HG03558 (cell line): ENCODE measurements around the gene ZCCHC24.
"Not testable (repeated sequence)": the region's sequence is repeated elsewhere in the genome, so short reads cannot be mapped to it uniquely, and the experiment has no call there.

Source experiments
- ATAC-seq: cut with Tn5 transposase; IDR thresholded peaks from one replicate; pipeline ENCODE4 v1.9.1; 2021; ENCODE audit warnings: moderate number of reproducible peaks; ENCODE audit not compliant: unreplicated experiment; ENCODE audit errors: extremely low read depth

The ZCCHC24 gene

DNA sequence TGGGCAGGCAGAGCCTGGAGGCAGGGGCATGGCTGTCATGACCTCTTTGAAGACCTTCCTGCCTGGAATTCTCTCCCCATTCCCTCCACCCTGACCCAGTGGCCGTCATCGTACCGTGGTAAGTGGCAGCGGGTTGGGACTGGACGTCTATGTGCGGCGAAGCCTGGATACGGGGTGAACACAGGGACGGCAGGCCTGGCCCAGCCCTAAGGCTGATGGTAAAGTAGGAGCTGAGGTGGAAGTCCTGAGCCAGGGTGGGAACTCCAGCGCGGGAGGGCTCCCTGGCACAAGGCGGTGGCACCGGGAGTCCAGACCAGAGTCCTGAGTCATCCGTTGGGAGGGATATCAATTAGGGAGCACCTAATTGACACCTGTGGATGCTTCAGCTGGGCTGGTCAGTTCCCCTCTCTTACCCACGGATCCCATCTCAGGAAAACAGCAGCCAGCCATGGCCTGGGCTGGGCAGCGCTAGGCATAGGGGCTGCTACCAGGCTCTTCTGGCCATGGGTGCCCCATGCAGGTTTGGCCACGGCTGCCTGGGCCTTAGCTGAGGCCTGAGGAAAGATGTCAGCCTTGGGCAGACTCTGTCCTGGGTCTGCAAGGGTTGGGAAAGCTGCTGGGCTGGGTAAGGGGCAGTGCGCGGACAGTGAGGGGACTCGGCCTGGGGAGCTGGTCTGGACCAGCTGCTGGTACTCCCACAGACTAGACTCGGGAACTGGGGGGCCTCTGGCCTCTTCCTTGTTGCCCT lies 94.8 kb downstream of the ZCCHC24 start:
- no peak for ATAC-seq

DNA sequence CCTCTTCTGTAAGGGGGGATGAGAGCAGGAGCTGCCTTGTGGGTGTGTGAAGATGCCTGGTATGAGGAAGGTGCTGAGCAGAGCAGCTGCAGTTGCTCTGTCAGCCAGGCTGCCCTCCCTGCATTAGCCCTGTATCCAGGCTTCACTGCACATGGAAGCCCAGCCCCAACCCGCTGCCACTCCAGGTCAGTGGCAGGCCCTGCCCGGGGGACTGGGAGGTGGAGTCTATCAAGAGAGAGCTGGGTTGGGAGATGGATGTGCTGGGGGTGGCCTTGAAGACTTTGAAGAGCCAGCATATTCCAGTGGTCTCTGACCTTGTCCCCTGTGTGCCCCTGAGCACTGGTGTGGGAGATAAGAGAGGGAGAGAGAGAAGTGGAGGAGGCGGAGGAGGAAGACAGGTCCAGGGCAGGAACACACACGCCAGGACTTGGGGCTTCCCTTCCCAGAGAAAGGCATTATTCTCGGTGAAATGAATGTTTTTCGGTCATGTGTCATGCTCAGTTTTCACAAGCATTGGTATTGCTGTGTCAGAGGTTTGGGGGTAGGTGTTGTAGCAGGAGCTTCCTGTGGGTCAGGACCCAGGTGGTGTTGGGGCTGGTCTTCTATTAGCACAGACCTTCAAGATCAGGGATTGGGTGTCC lies 95.5 kb downstream of the ZCCHC24 start:
- no peak for ATAC-seq

DNA sequence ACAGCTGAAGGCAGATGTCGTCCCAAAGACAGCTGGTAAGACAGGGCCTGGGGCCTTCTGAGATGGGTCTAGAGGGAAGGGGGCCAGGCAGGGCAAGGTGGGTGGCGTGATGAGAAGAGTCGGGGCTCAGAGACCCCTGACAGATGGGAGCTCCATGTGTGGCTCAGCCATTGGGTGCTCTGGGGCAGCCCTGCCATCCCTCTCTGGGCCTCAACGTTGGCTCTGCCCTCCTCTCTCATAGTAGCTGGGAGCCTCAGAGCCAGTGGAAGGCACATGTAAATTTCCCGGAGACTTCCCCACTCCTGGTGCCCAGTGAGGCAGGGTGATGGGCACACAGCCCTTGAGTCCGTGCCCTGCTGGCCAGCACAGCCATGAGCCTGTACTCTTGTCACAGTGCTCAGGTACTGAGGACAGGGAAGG lies 96.3 kb downstream of the ZCCHC24 start:
- ATAC-seq, result no peak

DNA sequence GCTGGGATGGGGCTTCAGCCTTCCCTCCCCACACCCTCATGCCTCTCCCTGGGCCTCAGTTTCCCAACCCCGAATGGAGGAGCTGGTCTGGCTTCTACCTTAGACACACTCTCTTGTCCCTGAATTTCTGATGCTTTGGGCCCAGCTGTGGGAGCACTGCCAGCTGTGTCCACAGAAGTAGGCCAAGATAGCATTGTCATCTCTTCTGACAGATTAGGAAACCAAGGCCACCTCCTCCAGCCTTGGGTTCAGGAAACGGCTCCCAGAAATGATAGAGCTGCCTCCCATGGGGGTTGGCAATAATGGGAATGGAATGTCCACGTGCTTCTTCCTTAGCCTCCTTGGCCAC lies 96.8 kb downstream of the ZCCHC24 start:
- ATAC-seq, result no peak

DNA sequence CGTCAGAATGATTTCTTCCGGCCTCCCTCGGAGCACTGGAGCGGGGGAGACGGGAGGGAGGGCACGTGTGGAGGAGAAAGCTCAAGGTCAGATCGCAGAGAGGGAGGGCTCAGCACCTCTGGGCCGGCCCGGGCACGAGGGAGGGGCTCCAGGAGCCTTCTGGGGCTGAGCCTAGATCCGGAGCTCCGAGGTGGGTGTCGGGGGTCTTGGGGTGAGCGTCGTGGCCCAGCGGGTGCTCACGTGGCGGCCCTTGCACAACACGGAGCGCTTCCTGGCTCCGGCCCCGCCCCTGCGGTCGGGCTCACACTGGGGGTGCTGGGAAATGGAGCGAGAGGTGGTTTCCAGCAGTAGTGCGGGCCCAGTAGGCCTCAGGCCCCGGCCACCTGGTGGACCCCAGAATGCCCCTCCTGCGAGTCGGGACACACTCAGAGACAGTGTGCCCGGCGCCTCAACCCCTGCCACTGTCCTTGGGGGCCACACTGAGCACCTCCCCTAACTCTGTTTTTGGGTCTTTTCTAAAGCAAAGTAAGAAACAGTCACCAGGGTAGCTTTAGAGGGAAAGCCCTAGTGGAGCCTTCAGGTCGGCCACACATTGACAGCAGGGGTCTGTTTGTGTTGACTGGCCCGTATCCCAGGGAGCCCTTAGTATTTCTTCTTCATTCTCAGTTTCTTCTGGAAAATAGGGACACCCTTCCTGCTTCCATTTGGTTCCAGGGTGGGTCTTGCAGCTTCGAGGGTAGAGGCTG lies 97.4 kb downstream of the ZCCHC24 start:
- no peak for ATAC-seq

DNA sequence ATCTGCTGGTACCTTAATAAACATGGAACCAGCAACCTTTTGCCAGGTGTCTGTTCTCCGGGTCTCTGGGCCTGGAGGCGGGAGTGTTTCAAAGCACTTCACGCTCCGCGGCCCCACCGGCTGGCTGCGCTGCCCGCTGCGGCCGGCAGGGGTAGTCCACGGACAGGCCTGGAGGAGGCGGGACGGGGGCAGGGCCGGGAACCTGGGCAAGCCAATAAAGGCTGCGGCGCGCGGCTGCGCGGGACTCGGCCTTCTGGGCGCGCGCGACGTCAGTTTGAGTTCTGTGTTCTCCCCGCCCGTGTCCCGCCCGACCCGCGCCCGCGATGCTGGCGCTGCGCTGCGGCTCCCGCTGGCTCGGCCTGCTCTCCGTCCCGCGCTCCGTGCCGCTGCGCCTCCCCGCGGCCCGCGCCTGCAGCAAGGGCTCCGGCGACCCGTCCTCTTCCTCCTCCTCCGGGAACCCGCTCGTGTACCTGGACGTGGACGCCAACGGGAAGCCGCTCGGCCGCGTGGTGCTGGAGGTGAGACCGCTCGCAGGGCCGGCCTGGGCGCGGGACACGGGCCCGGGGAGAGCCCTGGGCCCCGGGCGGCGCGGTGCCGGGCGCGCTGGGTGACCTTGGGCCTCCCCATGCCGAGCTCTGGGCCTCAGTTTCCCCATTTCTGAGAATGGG lies 98.1 kb downstream of the ZCCHC24 start, which contains the start of gene PPIF:
PPIF (plus strand) TSS at position 244 of the 668 bp plus-strand sequence; CDS start at position 324, 80 bp downstream.
- ATAC-seq, result peak; percentile 84

DNA sequence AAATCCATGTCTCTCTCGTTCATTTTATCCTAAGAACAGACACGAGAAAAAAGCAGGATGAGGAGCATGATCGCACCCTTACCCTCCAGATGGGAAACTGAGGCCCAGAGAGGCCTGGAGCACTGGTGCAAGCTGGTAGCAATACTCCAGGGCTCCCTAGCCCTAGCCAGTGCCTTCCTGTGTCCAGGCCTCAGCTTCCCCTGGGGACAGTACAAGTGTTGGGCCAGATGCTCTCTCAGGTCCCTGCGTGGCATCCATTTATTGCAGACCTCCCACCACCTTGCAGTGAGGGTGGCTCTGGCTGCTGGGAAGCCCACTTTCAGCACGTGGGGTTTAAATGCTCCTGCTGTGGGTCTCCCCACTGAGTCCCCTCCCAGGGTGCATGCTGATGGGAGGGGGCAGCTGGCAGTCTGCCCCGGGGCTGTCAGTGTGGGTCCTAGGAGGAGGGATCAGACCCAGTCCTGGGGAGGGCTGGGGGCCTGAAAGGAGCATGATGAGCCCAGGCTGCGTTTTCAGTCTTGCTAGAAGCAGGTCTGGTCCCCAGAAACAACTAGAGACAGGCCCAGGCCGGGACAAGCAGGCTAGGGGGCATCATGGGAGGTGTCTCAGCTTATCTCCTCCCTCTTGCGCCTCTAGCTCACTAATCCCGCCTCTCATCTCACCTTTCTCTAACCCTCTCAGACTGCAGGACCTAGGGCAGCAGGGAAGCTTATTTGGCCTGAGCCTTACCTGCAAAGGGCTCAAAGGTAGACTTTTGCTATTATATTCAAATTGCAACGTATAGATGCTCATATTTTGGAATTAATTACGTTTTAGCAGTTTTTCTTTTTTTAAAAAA lies 98.8 kb downstream of the ZCCHC24 start:
- no peak for ATAC-seq

DNA sequence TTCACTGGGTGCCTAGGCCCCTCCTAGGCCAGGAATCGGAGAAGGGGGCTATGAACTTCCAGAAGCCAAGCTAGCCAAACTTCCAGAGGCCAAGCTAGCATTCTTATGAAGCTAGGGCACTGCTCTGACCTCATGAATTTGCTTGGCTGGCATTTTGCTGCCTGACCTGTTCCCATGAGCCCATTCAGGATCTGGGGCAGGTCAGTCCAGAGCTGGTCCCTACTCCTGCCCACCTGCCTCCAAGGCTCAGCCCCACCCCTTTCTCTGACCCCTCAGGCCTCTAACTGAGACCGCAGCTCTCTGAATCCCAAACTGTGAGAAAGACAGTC lies 99.4 kb downstream of the ZCCHC24 start:
- no peak for ATAC-seq

DNA sequence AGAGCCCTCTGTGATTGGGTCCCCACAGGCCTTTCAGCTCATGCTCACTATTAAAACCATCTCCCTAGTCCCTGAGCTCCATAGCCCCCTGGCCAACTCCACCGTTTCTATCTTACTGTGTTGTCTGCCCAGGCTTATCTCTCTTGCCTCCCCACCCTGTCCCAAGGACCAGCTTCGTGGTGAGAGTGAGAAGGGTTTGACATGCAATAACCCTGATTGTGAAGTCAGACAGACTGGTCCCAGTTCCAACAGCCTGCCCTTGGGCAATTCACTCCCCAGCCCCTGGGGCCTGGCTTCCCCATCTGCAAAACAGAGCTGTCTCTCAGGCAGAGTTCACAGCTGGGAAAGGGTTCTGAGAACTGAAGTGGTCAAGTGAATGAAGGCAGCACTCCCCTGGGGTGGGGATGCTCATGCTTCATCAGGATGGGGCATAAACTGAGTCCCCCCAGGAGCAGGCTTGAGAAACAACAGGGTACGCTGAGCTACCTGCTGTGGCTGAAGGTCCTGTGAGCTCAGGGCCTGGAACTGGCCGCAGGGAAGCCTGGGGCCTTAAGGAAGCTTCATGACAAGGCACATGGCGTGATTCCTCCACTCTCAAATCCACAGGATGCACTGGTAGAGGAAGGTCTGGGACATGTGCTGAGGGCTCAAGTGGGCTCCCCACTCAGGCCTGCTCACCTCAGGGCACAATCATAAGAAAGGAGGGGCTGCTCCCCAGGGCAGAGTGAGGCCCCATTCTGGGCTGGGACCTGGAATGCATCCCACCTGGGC lies 100.0 kb downstream of the ZCCHC24 start:
- ATAC-seq, result no peak

DNA sequence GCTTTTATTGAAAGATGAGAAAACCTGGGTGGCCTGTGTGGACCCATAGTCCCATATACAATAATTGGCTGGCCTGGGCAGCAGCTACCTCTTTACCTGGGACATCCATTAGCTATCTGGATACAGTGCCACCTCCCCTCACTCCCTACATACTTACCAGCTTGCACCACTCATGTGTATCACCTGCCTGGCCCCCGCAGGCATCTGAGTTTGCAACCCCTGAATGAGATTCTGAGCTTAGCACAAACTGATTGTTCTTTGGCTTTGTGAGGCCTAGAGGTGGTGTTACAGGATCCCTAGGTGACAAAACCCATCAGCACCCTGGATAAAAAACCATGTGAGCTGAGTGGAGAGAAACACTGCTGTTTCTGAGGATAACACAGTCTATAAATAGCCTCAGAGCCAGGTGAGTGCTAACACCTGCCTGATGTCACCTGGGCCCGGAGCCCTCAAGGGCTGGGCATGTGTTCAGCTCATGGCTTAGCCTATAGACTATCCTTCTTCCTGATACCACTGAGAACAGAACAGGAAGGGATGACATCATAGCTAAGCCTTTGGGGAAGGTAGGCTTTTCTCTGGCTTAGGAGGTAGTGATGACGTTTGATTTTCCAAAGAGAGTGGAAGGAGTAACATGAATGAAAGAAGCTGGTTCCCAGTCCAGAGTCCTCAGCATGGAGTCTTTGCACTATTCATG lies 100.8 kb downstream of the ZCCHC24 start:
- no peak for ATAC-seq

DNA sequence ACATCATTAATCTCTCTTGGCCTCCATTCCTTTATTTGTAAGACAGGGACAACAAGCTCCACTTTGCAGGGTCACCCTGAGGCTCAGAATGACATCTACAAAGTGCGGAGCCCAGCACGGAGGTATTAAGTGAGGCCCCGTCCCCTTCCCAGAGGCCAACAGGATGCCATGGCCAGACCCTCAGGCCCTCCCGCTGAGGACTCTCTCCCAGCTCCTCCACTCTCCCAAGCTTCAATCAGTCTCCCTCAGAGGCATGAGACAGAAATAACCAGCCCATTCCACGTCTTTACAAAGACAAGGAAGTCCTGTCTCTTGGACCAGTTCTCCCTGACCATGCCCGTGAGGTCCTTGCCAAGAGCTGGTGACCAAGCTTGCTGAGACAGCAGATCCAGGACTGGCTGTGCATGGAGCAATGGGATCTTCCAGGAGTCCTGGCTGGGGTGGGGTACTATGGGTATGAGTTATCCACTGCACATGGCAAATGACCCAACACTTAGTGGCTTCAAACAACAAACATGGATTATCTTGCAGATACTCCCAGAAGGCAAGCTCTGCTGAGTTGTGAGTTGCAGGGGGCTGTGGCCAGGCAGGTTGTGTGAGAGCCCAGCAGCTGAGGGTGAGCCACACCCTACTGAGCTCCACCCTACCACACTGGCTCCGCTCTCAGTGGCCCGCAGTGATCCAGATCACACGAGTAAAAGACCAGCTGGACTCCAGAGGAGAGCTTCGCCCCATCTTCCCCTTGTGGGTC lies 102.4 kb downstream of the ZCCHC24 start:
- no peak for ATAC-seq

DNA sequence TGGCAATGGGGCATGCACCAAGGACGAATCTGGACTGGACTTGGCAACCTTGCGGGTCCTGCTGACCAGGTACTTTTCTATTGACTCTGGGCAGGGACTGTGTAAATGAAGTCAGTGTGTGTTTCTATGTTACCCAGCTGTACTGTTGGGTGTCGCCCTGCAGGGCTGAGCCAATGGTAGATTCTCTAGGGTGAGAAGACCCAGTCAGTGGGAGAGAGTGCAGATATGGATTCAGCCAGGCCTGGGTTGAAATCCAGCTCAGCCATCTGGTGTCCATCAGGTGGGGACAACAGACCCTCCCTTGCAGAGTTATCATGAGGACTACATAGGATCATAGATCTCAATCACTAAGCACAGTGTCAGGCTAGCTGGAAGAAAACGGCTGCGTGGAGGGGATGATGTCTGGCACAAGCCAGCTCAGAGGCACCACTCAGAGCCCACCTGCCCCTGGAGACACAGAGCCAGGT lies 103.1 kb downstream of the ZCCHC24 start:
- ATAC-seq, result no peak

DNA sequence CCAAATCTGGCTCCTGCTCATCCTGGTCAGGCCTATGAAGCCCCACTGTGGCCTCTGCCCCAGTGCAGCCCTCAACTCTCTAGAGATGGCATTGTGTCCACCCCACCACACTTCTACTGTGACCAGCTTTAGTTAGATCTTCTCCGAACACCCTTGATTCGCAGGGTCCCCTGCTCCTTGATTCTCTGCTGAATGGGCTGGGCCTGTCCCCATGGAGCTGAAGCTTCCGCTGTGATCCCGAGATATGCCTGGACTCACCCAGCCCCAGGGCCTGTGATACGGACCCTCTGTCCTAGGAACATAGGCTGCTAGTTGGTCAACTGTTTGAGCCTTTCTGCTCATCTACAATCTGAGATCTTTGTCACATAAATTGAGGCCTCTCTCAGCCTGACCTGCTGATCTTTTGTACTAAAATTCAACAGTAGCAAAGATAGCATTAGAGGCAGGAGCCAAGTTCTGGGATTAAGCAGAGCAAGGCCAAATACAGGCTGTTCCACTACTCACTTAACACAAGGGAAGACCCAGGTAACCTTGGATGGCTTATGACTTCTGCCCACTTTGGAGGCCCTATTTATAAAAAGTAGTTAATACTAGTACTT lies 104.7 kb downstream of the ZCCHC24 start:
- no peak for ATAC-seq

DNA sequence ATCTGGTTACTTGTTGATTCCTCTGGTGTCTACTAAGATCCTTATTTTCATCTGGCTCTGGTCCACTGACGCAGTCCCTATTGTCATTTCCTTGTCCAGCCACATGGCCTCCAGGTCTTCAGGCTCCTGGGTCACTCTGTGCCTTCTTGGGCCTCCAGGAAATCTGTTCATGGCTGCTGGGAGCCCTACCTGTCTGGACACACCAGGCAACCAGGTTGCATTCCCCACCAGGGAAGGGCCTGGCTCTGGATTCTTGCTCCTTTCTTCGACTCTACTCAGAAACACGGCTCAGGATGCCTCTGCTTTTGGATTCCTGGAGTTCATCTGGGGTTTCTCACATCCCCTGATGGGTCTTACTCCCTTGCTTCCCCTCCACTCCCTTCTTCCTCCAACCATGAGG lies 106.2 kb downstream of the ZCCHC24 start:
- ATAC-seq, result no peak

DNA sequence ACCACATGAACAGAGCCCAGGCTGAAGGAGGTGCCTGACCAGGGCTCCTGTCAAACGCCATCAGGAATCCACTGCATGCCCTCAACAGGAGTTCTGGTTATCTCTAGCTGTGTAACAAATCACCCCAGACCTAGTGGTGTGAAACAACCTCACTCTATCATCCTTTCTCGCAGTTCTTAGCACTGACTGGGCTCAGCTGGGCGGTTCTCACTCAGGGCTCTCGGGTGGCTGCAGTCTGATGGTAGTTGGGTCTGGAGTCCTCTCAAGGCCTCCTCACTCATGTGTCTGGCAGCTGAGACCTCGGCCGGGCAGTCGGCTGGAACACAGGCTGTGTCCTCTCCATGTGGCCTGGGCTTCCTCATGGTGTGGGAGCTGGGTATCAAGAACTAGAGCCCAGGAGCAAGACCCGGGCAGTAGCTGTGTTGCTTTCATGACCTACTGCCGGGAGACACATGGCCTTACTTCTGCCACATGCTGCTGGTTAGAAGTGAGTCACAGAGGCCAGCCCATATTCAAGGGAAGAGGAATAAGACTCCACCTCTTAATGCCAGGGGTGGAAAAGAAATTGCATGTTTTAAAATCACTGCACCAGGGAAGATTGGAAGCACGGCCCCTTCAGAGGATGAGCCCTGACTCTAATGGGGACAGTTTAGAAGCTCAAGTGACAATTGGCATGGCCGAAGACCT lies 107.5 kb downstream of the ZCCHC24 start:
- not testable (repeated sequence) for ATAC-seq

DNA sequence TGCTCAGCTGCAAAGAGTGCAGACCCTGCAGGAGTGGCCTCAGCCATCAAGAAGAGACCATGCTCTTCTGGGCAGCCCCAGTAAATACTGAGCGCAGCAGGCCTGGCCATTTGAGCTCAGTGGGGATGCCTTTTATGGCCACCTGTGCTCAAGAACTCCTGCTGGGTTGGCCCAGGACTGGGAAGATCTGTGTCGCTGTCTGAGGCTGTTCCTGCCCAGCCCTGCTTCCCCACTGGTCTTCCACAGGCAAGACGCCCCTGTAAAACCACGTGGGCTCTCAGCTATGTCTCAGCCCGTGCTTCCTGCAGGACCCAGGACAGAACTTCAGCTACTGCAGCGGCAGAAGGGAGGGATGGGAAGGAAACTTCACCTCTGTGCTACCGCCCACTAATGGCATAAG lies 108.7 kb downstream of the ZCCHC24 start:
- ATAC-seq, result no peak

DNA sequence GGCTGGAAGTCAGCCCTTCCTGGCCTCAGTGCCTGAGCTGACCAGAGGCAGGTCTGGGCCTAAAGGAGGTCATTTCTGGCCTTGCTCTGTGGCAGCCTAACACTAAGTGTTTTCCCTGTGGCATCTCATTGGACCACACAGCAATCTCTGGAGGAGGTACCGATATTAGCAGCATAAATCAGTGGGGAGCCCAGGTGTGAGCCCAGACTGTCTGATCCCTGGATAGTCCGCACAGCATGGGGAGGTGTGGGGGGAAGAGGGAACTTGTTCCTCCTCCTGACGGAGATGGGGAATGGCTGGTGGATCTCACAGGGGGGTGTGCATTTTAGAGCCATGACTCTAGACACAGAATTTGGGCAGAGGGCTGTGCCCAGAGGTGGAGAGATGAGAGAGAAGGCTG lies 109.1 kb downstream of the ZCCHC24 start:
- ATAC-seq, result no peak
